DMS53 (cell line): ENCODE measurements around the gene SERPINA1.
"Not testable (repeated sequence)": the region's sequence is repeated elsewhere in the genome, so short reads cannot be mapped to it uniquely, and the experiment has no call there.

Experiments used
- DNase-seq: peaks from one replicate; lab custom pipeline; 2025; lab: John Stamatoyannopoulos, UW

SERPINA1 gene

GRCh38 chr14:94388384-94389103 lies at the start of gene SERPINA1:
TSS of gene SERPINA1 (minus strand) at chr14:94388602. CDS start at chr14:94383237, 5,365 bp downstream.
- DNase-seq: peak; percentile 67

DNA sequence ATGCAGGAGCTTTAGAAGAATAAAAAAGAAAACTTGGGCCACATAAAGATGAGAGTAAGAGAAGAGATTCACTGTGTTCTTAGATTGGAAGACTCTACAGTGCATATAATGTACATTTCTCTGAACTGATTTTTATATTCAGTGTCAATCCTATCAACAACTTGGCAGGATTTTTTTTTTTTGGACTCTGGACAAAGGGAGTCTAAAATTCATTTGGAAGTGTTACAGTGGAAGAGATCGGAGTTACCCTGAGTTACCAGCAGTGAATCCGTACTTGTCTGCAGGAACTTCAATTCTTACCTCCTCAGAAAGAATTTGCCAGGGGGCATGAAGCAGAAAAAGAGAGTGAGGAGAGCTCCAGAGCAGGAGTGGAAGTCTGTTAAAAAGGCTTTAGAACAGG lies 40.2 kb upstream of the SERPINA1 start:
- no peak for DNase-seq

GRCh38 chr14:94427016-94427613 lies 38.7 kb upstream of the SERPINA1 start:
- DNase-seq: no peak

DNA sequence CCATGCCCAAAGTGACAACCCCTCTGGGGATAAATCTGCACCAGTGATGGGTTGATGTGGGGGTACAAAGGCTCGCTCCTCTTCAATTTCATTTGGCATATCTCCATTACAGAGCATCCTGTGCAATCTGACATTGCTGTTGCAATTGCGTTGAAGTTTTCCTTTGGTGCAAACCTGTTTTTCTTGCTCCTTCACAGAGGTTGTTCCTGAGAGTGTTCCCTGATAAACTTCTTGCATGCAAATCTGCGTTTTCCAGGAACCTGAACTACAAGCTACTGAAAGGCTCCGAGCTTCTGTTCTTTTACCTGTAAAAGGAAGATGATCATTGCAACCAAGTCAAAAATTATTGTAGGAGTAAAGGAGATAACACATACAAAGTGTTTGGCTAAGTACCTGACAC lies 38.1 kb upstream of the SERPINA1 start:
- DNase-seq: no peak

DNA sequence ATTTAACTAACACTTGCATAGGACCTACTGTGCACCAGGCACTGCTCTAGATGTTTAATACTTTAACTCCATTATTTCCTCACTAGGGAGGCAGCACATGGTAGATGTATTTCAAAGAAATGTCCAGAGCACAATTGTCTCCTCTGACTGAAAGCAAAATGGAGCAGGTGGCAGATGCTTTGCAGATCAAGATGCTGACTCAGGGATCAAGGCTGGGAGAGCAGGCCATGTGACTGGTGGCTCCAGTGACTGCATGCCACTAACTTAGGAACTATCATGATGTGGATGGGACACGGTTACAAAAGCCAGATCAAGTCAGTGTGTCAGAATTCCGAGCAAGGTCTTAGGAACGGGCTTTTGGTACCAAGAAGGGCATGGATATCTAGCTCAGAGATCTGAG lies 36.0 kb upstream of the SERPINA1 start:
- no peak for DNase-seq

GRCh38 chr14:94423453-94424056 lies 35.2 kb upstream of the SERPINA1 start:
- peak; percentile 70 for DNase-seq

GRCh38 chr14:94421316-94421715 lies 32.9 kb upstream of the SERPINA1 start:
- no peak for DNase-seq

DNA sequence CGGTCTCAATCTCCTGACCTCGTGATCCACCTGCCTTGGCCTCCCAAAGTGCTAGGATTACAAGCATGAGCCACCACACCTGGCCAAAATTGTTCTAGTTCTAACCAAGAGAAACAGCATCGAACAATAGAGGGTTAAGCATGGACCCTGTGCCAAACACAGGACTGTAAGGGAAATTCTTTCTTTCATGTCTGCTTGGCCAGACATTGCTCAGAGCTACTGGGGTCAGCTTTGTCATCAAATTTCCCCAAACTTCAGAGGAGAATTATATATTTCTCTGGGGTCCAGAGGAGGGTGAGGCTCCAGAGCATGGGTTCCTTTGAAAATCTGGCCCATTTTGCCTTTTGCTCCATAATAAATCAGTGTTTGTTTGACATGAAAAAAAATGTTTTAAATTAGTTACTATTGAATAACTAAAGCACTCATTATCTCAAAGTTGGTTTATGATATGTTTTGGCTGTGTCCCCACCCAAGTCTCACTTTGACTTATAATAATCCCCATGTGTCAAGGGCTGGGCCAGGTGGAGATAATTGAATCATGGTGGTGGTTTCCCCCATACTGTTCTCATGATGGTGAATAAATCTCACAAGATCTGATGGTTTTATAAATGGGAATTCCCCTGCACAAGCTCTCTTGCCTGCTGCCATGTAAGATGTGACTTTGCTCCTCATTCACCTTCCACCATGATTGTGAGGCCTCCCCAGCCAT lies 29.2 kb upstream of the SERPINA1 start:
- not testable (repeated sequence) for DNase-seq

DNA sequence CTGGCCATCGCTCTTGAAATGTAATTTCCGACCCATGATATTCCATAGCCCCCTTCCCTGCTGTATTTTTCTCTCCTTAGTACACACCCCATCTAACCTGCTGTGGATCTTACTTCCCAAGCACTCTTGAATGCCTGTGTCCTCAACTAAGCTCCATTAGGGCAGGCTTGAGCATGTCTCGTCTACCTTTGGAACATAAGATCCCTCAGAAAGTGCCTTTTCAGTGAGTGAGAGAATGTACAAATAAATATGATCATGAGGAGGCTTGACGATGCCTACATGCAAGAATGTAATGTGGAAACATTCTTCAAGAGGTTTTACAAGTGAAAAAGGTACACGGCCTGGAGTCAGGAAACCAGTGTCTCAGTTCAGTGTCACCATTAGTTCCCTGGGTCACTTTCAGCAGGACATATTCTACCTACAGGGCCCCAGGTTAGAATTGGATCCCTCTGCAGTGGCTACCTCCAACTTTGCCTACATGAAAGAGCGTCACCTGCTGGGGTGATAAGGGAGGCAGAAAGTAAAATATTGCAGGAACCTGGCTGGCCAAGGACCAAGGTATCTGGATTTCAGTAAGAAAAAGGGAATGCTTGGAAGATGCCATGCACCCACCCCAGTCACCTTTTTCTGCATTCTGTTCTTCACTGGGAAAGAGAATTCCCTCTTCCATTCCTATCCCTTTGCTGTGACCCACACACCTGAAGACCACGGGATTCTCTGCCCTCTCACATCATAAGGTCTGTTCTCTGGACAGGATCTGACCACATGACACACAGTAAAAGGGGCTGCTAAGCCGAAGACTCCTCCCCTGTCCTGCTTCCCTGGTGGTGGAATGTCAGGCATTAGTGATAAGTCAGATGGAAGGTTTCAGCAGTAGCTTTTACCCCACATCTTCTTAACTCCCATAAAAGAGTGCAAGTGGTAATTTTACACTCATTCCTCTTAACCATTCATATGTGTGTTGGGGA lies 24.6 kb upstream of the SERPINA1 start:
- DNase-seq: peak; percentile 27

GRCh38 chr14:94411638-94412037 lies 23.2 kb upstream of the SERPINA1 start:
- peak; percentile 17 for DNase-seq

- not testable (repeated sequence) for DNase-seq
Measured at GRCh38 chr14:94409430-94409829, 21.0 kb upstream of the SERPINA1 start.

DNA sequence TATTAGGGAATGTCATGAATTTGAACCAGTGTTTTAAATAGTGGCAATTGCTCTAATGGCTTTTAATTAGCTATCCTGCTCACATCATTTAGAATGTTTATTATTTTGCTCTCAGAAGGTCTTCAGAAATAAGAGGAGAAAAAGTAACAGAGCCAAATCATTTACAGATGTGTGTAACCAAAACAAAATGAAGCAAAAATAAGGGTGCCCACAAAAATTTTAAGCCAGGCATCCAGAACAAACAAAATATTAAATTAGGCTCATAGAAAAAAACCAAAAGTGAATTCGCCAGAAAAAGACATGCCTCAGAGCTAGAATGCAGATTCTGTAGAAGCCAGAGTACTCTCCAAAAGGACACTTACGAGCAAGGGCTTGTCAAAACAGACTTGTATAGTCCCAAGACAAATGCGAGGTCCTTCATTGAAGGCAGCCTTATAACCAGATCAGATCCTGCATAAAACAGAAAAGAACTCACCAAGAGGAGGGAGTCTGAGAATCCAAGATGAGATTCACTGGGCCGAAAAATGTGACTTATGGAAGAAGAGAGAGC lies 20.2 kb upstream of the SERPINA1 start:
- no peak for DNase-seq

GRCh38 chr14:94407906-94408305 lies 19.5 kb upstream of the SERPINA1 start:
- no peak for DNase-seq

DNA sequence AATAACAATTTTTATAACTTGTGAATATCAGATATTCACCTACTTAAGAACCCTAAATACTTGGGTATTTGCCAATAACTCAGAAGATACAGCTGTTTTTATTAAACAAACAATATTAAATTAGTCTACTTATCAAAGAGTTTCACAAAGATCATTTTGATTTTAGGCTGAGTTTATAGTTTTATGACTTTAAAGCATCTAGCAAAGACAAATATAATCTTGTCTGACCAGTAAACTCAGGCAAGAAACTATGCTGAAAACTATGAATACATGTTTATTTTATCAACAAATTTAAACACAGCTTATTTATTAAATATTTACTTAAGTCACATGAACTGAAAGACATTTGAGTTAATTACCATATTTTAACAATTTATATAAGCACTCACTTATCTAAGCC lies 18.5 kb upstream of the SERPINA1 start:
- no peak for DNase-seq

- no peak for DNase-seq
Measured at GRCh38 chr14:94405486-94405885, 17.1 kb upstream of the SERPINA1 start.

- DNase-seq: no peak
Measured at GRCh38 chr14:94404561-94404960, 16.2 kb upstream of the SERPINA1 start.

DNA sequence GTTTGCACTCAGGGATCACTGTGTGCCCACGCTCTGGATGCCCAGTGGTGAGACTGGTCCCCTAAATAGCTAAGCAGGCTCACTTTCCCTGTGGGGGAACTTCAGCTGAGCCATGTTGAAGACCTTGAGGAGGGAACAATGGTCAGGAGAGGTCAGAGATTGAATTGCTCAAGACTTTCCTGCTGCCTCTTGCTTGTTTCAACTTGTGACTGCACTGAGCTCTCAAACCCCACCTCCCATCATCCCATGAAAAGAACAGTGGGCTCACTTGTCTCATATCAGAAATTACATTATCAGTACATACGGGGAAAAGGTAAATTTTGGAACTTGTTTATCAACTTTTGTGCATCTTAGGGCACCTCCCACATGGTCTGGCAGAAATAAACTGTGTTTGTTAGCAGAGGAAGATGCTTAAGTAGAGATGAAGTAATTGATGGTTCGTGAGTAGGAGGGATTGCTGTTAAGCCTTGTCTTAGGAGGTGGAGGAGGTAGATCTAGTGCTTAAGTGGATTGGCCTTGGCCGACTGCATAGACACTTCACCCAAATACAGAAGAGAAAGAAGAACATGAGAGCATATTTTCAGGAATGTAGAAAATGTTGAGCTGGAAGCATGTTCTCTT lies 15.0 kb upstream of the SERPINA1 start:
- no peak for DNase-seq

DNA sequence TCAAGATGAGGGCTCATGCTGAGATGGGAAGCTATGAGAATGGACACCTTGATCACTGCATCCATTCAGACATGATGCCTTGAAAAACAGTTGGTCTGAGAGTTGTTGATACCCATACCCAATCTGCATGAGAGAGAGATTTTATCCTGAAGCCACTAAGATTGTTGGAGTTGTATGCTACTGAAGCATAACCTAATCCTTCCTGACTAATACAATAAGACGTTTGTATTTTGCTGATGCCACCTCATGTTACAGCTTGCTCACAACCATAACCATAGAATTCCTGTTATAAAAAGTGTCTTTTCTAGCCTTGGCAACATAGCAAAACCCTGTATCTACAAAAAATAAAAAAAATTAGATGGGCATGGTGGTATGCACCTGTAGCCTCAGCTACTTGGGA lies 12.7 kb upstream of the SERPINA1 start:
- no peak for DNase-seq

GRCh38 chr14:94400422-94400841 lies 12.0 kb upstream of the SERPINA1 start:
- DNase-seq: no peak

GRCh38 chr14:94398536-94398935 lies 10.1 kb upstream of the SERPINA1 start:
- DNase-seq: no peak

DNA sequence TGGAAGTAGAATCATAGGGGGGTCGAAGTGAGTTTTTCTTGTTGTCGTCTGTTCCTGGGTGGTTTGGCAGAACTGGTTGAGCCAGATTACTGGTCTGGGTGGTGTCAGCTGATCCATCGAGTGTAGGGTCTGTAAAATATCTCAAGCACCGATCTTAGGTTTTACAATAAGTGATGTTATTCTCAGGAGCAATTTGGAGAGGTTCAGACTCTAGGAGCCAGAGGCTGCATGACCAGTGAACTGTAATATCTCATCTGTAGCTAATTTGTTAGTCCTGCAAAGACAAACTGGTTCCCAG lies 9.7 kb upstream of the SERPINA1 start:
- no peak for DNase-seq
